ENCODE data around the gene SLC31A1.

Gene SLC31A1

GRCh38 chr9:113309204-113309813, 88.0 kb downstream of the SLC31A1 start:
- no peak for DNase-seq

GRCh38 chr9:113310538-113310937, 89.2 kb downstream of the SLC31A1 start:
- DNase-seq = no peak

- DNase-seq = no peak
Measured at GRCh38 chr9:113311961-113312360, 90.6 kb downstream of the SLC31A1 start.

- no peak for DNase-seq
Measured at GRCh38 chr9:113313261-113313660, 91.9 kb downstream of the SLC31A1 start.
